HG02943 (cell line): ENCODE data around the gene CYBRD1.

Experiments
- ATAC-seq: cut with Tn5 transposase; IDR thresholded peaks from one replicate; pipeline ENCODE4 v1.9.1; 2021; ENCODE audit warnings: mild to moderate bottlenecking, low read depth, moderate library complexity; ENCODE audit not compliant: unreplicated experiment

The CYBRD1 gene

GRCh38 chr2:171550613-171551012 is 28.3 kb downstream of the CYBRD1 start:
- ATAC-seq = no peak

- no peak for ATAC-seq
Measured at GRCh38 chr2:171551836-171552235, 29.6 kb downstream of the CYBRD1 start.

- no peak for ATAC-seq
Measured at GRCh38 chr2:171553236-171553635, 31.0 kb downstream of the CYBRD1 start.

- ATAC-seq = no peak
Measured at GRCh38 chr2:171553858-171554257, 31.6 kb downstream of the CYBRD1 start.

GRCh38 chr2:171554991-171555615 is 32.8 kb downstream of the CYBRD1 start:
- ATAC-seq = no peak

GRCh38 chr2:171557363-171557762 is 35.1 kb downstream of the CYBRD1 start:
- no peak for ATAC-seq

GRCh38 chr2:171563301-171563700 is 41.0 kb downstream of the CYBRD1 start:
- no peak for ATAC-seq

- ATAC-seq = no peak
Measured at GRCh38 chr2:171564463-171564862, 42.2 kb downstream of the CYBRD1 start.

- no peak for ATAC-seq
Measured at GRCh38 chr2:171566057-171566456, 43.8 kb downstream of the CYBRD1 start.

- no peak for ATAC-seq
Measured at GRCh38 chr2:171566753-171567152, 44.5 kb downstream of the CYBRD1 start.

- ATAC-seq = no peak
Measured at GRCh38 chr2:171568089-171568488, 45.8 kb downstream of the CYBRD1 start.

GRCh38 chr2:171571721-171572120 is 49.4 kb downstream of the CYBRD1 start:
- ATAC-seq = no peak

- ATAC-seq = no peak
Measured at GRCh38 chr2:171574149-171574795, 52.0 kb downstream of the CYBRD1 start.

- no peak for ATAC-seq
Measured at GRCh38 chr2:171575606-171576005, 53.3 kb downstream of the CYBRD1 start.

- no peak for ATAC-seq
Measured at GRCh38 chr2:171578127-171578803, 56.0 kb downstream of the CYBRD1 start.

GRCh38 chr2:171579481-171579880 is 57.2 kb downstream of the CYBRD1 start:
- no peak for ATAC-seq

- no peak for ATAC-seq
Measured at GRCh38 chr2:171583566-171583965, 61.3 kb downstream of the CYBRD1 start.

GRCh38 chr2:171584001-171584400 is 61.7 kb downstream of the CYBRD1 start:
- no peak for ATAC-seq

- no peak for ATAC-seq
Measured at GRCh38 chr2:171587132-171587531, 64.9 kb downstream of the CYBRD1 start.

- ATAC-seq = no peak
Measured at GRCh38 chr2:171587567-171587966, 65.3 kb downstream of the CYBRD1 start.

- no peak for ATAC-seq
Measured at GRCh38 chr2:171590116-171590515, 67.8 kb downstream of the CYBRD1 start.

GRCh38 chr2:171592036-171592555 is 69.8 kb downstream of the CYBRD1 start:
- no peak for ATAC-seq
